NCI-H774 (cell line): ENCODE results near the gene CCT5.
A peak's percentile ranks its signal among the peaks of the same experiment; 100 is the strongest.
"Not testable (repeated sequence)": the region's sequence is repeated elsewhere in the genome, so short reads cannot be mapped to it uniquely, and the experiment has no call there.

Experiments
- DNase-seq: peaks from one replicate; lab custom pipeline; 2025; lab: John Stamatoyannopoulos, UW

CCT5 gene

GRCh38 chr5:10301842-10302610 lies 51.9 kb downstream of the CCT5 start:
- DNase-seq: peak; percentile 44

GRCh38 chr5:10303201-10303600 lies 53.1 kb downstream of the CCT5 start:
- no peak for DNase-seq

- peak; percentile 31 for DNase-seq
These were observed 53.7 kb downstream of the CCT5 start for GRCh38 chr5:10303699-10304170.

- no peak for DNase-seq
These were observed 54.9 kb downstream of the CCT5 start for GRCh38 chr5:10304932-10305331.

GRCh38 chr5:10306114-10306513 lies 56.0 kb downstream of the CCT5 start:
- DNase-seq: no peak

GRCh38 chr5:10306806-10307205 lies 56.7 kb downstream of the CCT5 start:
- no peak for DNase-seq

- peak; percentile 63 for DNase-seq
These were observed 57.4 kb downstream of the CCT5 start, which contains the start of gene CMBL for GRCh38 chr5:10307206-10308148. Gene CMBL (minus strand): TSS chr5:10307902. CDS start chr5:10290762, 17,140 bp downstream.

- no peak for DNase-seq
These were observed 58.8 kb downstream of the CCT5 start for GRCh38 chr5:10308844-10309243.

GRCh38 chr5:10310066-10310779 lies 60.1 kb downstream of the CCT5 start:
- no peak for DNase-seq

- DNase-seq: not testable (repeated sequence)
These were observed 60.9 kb downstream of the CCT5 start for GRCh38 chr5:10310835-10311570.

GRCh38 chr5:10311595-10312425 lies 61.7 kb downstream of the CCT5 start:
- no peak for DNase-seq

- DNase-seq: no peak
These were observed 65.1 kb downstream of the CCT5 start for GRCh38 chr5:10315201-10315600.
